Heart left ventricle (tissue), 16 donors: ENCODE measurements around the gene PDE1A. TPM values are rescaled to one million over a fixed set of nuclear protein-coding genes. Genes with fewer than 3 reads are reported as not detected.

ENCODE experiments used
- ATAC-seq, 4 donors: fragments of 200-7000 bp; cut with Tn5 transposase; one replicate each; pipeline ENCODE4 v1.9.1; 2020 to 2022; ENCODE audit warnings: moderate library complexity in 4 of 4, mild to moderate bottlenecking in 3 of 4, moderate number of reproducible peaks in 1 of 4
- DNase-seq, 5 donors: peaks; one replicate each; pipeline ENCODE4 v3.0.0-alpha.2; 2020
- H3K27ac ChIP-seq, 12 donors: fragments of 200-600 bp; sonication (generic) in 4 of 12; one replicate each; pipeline versions ENCODE4 v1.5.0 to v1.8.0; 2016 to 2022; ENCODE audit warnings: mild to moderate bottlenecking in 2 of 12
- H3K27me3 ChIP-seq, 9 donors: fragments of 200-600 bp; sonication (generic) in 2 of 9; one replicate each; pipeline versions ENCODE4 v1.5.1 to v1.8.0; 2016 to 2022; ENCODE audit warnings: mild to moderate bottlenecking in 3 of 9
- H3K36me3 ChIP-seq, 9 donors: fragments of 200-600 bp; sonication (generic) in 2 of 9; one replicate each; pipeline versions ENCODE4 v1.5.0 to v1.8.0; 2018 to 2022; ENCODE audit warnings: mild to moderate bottlenecking in 2 of 9
- H3K4me1 ChIP-seq, 12 donors: fragments of 200-600 bp; sonication (generic) in 4 of 12; one replicate each; pipeline versions ENCODE4 v1.5.0 to v1.8.0; 2016 to 2022; ENCODE audit warnings: mild to moderate bottlenecking in 3 of 12
- H3K4me3 ChIP-seq, 12 donors: fragments of 200-600 bp; sonication (generic) in 4 of 12; one replicate each; pipeline versions ENCODE4 v1.5.0 to v1.8.0; 2017 to 2022; ENCODE audit warnings: mild to moderate bottlenecking in 9 of 12, moderate library complexity in 4 of 12
- H3K9me3 ChIP-seq, 12 donors: fragments of 200-600 bp; sonication (generic) in 4 of 12; one replicate each; pipeline versions ENCODE4 v1.5.0 to v1.8.0; 2016 to 2022; ENCODE audit warnings: mild to moderate bottlenecking in 1 of 12
- CTCF ChIP-seq, 12 donors: fragments of 200-600 bp; sonication (generic) in 4 of 12; IDR thresholded peaks; one replicate each; pipeline versions ENCODE4 v1.5.0 to v1.8.0; 2018 to 2022; ENCODE audit warnings: antibody characterized with exemption in 12 of 12, mild to moderate bottlenecking in 5 of 12
- POLR2A ChIP-seq, 2 donors: fragments of 450-650 bp; IDR thresholded peaks; one replicate each; pipeline ENCODE4 v1.6.1; 2017; ENCODE audit warnings: antibody characterized with exemption in 2 of 2, mild to moderate bottlenecking in 2 of 2, moderate library complexity in 2 of 2
- WGBS, 4 donors: extraction: QIAGEN DNeasy Blood & Tissue Kit in 2 of 4; methylation state at CpG; one replicate each; pipeline versions ENCODE4 v1.1.5 to v1.1.7; 2013 to 2018; 5-methylcytosine and 5-hydroxymethylcytosine counted together
- intact Hi-C, 10 donors: fragments of 100-400 bp; cut with DNase I; formaldehyde crosslinking; loops; one replicate each; pipeline versions ENCODE4 v1.11.1 to v1.14.2; 2022
- polyA plus RNA-seq, 2 donors: library from polyadenylated mRNA; stranded (reverse); fragments of 200-250 nt; gene quantifications; one replicate each; pipeline ENCODE4 v1.2.3, GENCODE V29; 2013
- total RNA-seq, 9 donors: library from RNA; depleted of rRNA in 2 of 9; stranded (reverse); fragments of >200 nt in 2 of 9; fragmentation: NEBNext Ultra II Directional in 3 of 9; extraction: Animal tissue kit (Norgen Biotek cat#: 25700) in 3 of 9; gene quantifications; one replicate each; pipeline versions ENCODE4 v1.1.0 to v1.2.4, GENCODE V29; 2016 to 2023
- donor health status: ischemic (EF 13 %, LVEDD 7.1; RV severe dilation, severe dysfunction).
- donor health status: healthy with polysubstance abuse.
- donor health status: DM: no; HTN: yes; CAD: no.
- donor health status: DM: no; HTN: no; CAD: no.
- donor health status: ischemic (EF 25% LVEDD 6.9; RV normal size, moderate dysfunction).
- donor health status: ischemic (EF 25% LVEDD 5.7; RV mildly dilated, moderate dysfunction).
- donor health status: healthy.
- donor health status: DM: yes; HTN: yes; CAD: no.
- donor health status: ischemic (EF 35%, LVEDD 5.7; RV mildly dilated, moderate dysfunction).
- donor health status: nonischemic (EF 11% LVEDD 7.7; RV severe dilation, severe dysfunction).
- donor health status: DM: yes; HTN: yes; CAD: no.
- donor health status: PGD.
- donor health status: ischemic (EF 29% LVEDD 5.4; RV normal size, mild dysfunction).
- donor health status: nonischemic (EF 23%, LVEDD 6.1; RV moderate dilation, normal function).

Gene PDE1A
- total and polyA plus RNA-seq, 11 donors = 2.5 to 25.5 (median 5.5) TPM

GRCh38 chr2:182406221-182406620 is 20.6 kb downstream of the PDE1A start:
- peaks cover 0 to 21% (median 1%) of the 10 kb centered on the region in 12 donors for H3K4me1 ChIP-seq
- DNase-seq (no peak), ATAC-seq (peak in 1 of 4 donors; percentile 50)
- H3K4me3 ChIP-seq = no peak overlapping the region
- intact Hi-C loops = no loop called here
- no peaks in the 10 kb centered on the region for H3K36me3 ChIP-seq
- H3K27me3 ChIP-seq = no peaks in the 10 kb centered on the region
- TF ChIP-seq CTCF (IDR thresholded peaks at IDR 0.05) = no peak
- TF ChIP-seq POLR2A (IDR thresholded peaks at IDR 0.05) = no peak
- H3K27ac ChIP-seq = peak overlapping the region in 2 of 12 donors; percentile 4 to 11
- H3K9me3 ChIP-seq = peaks cover 0 to 5% (median 0%) of the 10 kb centered on the region in 12 donors
- 33 to 64% (median 38%) methylated on average over 1 of the region's 1 CpG for WGBS, 4 donors

GRCh38 chr2:182404975-182405561 is 21.8 kb downstream of the PDE1A start:
- no peak overlapping the region for H3K4me3 ChIP-seq
- no peaks in the 10 kb centered on the region for H3K36me3 ChIP-seq
- no peak for TF ChIP-seq POLR2A (IDR thresholded peaks at IDR 0.05)
- no peak for TF ChIP-seq CTCF (IDR thresholded peaks at IDR 0.05)
- peaks cover 0 to 5% (median 0%) of the 10 kb centered on the region in 12 donors for H3K9me3 ChIP-seq
- H3K27me3 ChIP-seq = no peaks in the 10 kb centered on the region
- DNase-seq = no peak
- WGBS, 4 donors = 80 to 89% (median 86%) methylated on average over 2 of the region's 2 CpGs
- ATAC-seq = no peak
- no peak overlapping the region for H3K27ac ChIP-seq
- intact Hi-C loops = no loop called here
- peaks cover 0 to 21% (median 3%) of the 10 kb centered on the region in 12 donors for H3K4me1 ChIP-seq

GRCh38 chr2:182404092-182404491 is 22.7 kb downstream of the PDE1A start:
- TF ChIP-seq POLR2A (IDR thresholded peaks at IDR 0.05) (no peak), CTCF (IDR thresholded peaks at IDR 0.05) (no peak)
- intact Hi-C loops = no loop called here
- ATAC-seq (no peak), DNase-seq (no peak)
- Histone ChIP-seq H3K4me3 (no peak overlapping the region), H3K4me1 (peaks cover 0 to 21% (median 3%) of the 10 kb centered on the region in 12 donors), H3K36me3 (no peaks in the 10 kb centered on the region), H3K27me3 (no peaks in the 10 kb centered on the region), H3K27ac (no peak overlapping the region), H3K9me3 (peaks cover 0 to 5% (median 0%) of the 10 kb centered on the region in 12 donors)
- WGBS, 4 donors = 42 to 60% (median 47%) methylated on average over 2 of the region's 2 CpGs

- Histone ChIP-seq H3K4me1 (peaks cover 0 to 5% (median 0%) of the 10 kb centered on the region in 12 donors), H3K9me3 (peaks cover 0 to 7% (median 0%) of the 10 kb centered on the region in 12 donors), H3K4me3 (no peak overlapping the region), H3K36me3 (no peaks in the 10 kb centered on the region), H3K27me3 (no peaks in the 10 kb centered on the region), H3K27ac (no peak overlapping the region)
- no peak for TF ChIP-seq CTCF (IDR thresholded peaks at IDR 0.05)
- TF ChIP-seq POLR2A (IDR thresholded peaks at IDR 0.05) = no peak
- no peak for DNase-seq
- no peak for ATAC-seq
- intact Hi-C loops = no loop called here
- 78 to 91% (median 84%) methylated on average over 1 of the region's 1 CpG for WGBS, 4 donors
Measured at GRCh38 chr2:182393270-182393760, 33.5 kb downstream of the PDE1A start.
